ENCODE results near the gene PLXDC2.

Gene PLXDC2

GRCh38 chr10:20254078-20254477, 437.8 kb downstream of the PLXDC2 start:
- DNase-seq (ENCODE audit: low read depth in 1 of 2, low spot score in 1 of 2): no peak

- DNase-seq (ENCODE audit: low read depth in 1 of 2, low spot score in 1 of 2): no peak
These were observed 438.3 kb downstream of the PLXDC2 start for GRCh38 chr10:20254497-20254896.

GRCh38 chr10:20256969-20257368, 440.7 kb downstream of the PLXDC2 start:
- DNase-seq (ENCODE audit: low read depth in 1 of 2, low spot score in 1 of 2): no peak

- no peak for DNase-seq (ENCODE audit: low read depth in 1 of 2, low spot score in 1 of 2)
These were observed 441.2 kb downstream of the PLXDC2 start for GRCh38 chr10:20257422-20257821.

GRCh38 chr10:20265146-20265545, 448.9 kb downstream of the PLXDC2 start:
- DNase-seq (ENCODE audit: low read depth in 1 of 2, low spot score in 1 of 2): no peak

GRCh38 chr10:20267734-20268133, 451.5 kb downstream of the PLXDC2 start:
- DNase-seq (ENCODE audit: low read depth in 1 of 2, low spot score in 1 of 2): no peak

- DNase-seq (ENCODE audit: low read depth in 1 of 2, low spot score in 1 of 2): no peak
These were observed 455.3 kb downstream of the PLXDC2 start for GRCh38 chr10:20271490-20271889.

- DNase-seq (ENCODE audit: low read depth in 1 of 2, low spot score in 1 of 2): no peak
These were observed 456.4 kb downstream of the PLXDC2 start for GRCh38 chr10:20272608-20273007.

GRCh38 chr10:20274571-20274970, 458.3 kb downstream of the PLXDC2 start:
- DNase-seq (ENCODE audit: low read depth in 1 of 2, low spot score in 1 of 2): no peak

- no peak for DNase-seq (ENCODE audit: low read depth in 1 of 2, low spot score in 1 of 2)
These were observed 460.1 kb downstream of the PLXDC2 start for GRCh38 chr10:20276127-20276979.

GRCh38 chr10:20277820-20278219, 461.6 kb downstream of the PLXDC2 start:
- DNase-seq (ENCODE audit: low read depth in 1 of 2, low spot score in 1 of 2): no peak

- no peak for DNase-seq (ENCODE audit: low read depth in 1 of 2, low spot score in 1 of 2)
These were observed 465.3 kb downstream of the PLXDC2 start for GRCh38 chr10:20281579-20281978.

- no peak for DNase-seq (ENCODE audit: low read depth in 1 of 2, low spot score in 1 of 2)
These were observed 471.4 kb downstream of the PLXDC2 start for GRCh38 chr10:20287586-20287985.

GRCh38 chr10:20288060-20288459, 471.8 kb downstream of the PLXDC2 start:
- DNase-seq (ENCODE audit: low read depth in 1 of 2, low spot score in 1 of 2): no peak

- DNase-seq (ENCODE audit: low read depth in 1 of 2, low spot score in 1 of 2): no peak
These were observed 473.0 kb downstream of the PLXDC2 start for GRCh38 chr10:20289070-20289828.

GRCh38 chr10:20298417-20298816, 482.2 kb downstream of the PLXDC2 start:
- no peak for DNase-seq (ENCODE audit: low read depth in 1 of 2, low spot score in 1 of 2)

- no peak for DNase-seq (ENCODE audit: low read depth in 1 of 2, low spot score in 1 of 2)
These were observed 483.0 kb downstream of the PLXDC2 start for GRCh38 chr10:20299034-20299736.

- DNase-seq (ENCODE audit: low read depth in 1 of 2, low spot score in 1 of 2): no peak
These were observed 484.5 kb downstream of the PLXDC2 start for GRCh38 chr10:20300735-20301134.

GRCh38 chr10:20302033-20302432, 485.8 kb downstream of the PLXDC2 start:
- no peak for DNase-seq (ENCODE audit: low read depth in 1 of 2, low spot score in 1 of 2)

GRCh38 chr10:20303453-20304152, 487.4 kb downstream of the PLXDC2 start:
- no peak for DNase-seq (ENCODE audit: low read depth in 1 of 2, low spot score in 1 of 2)

GRCh38 chr10:20313665-20314064, 497.4 kb downstream of the PLXDC2 start:
- DNase-seq (ENCODE audit: low read depth in 1 of 2, low spot score in 1 of 2): no peak
